Epidermal melanocyte (primary cell): Measurements from ENCODE around the gene WWOX.
A peak's percentile ranks its signal among the peaks of the same experiment; 100 is the strongest.

Source experiments
- DNase-seq: peaks from one replicate; pipeline ENCODE4 v3.0.0; 2011; ENCODE audit warnings: low spot score; ENCODE audit not compliant: insufficient read length

The WWOX gene

GRCh38 chr16:78519896-78520295, 420.4 kb downstream of the WWOX start:
- DNase-seq: no peak

- no peak for DNase-seq
Observed at GRCh38 chr16:78520470-78520869, 421.0 kb downstream of the WWOX start.

- no peak for DNase-seq
Observed at GRCh38 chr16:78522327-78522726, 422.9 kb downstream of the WWOX start.

- no peak for DNase-seq
Observed at GRCh38 chr16:78523212-78523985, 423.9 kb downstream of the WWOX start.

GRCh38 chr16:78524066-78524595, 424.7 kb downstream of the WWOX start:
- no peak for DNase-seq

- no peak for DNase-seq
Observed at GRCh38 chr16:78528265-78528664, 428.8 kb downstream of the WWOX start.

- DNase-seq: no peak
Observed at GRCh38 chr16:78529881-78530280, 430.4 kb downstream of the WWOX start.

GRCh38 chr16:78530283-78530682, 430.8 kb downstream of the WWOX start:
- no peak for DNase-seq

GRCh38 chr16:78535098-78535497, 435.6 kb downstream of the WWOX start:
- no peak for DNase-seq

- no peak for DNase-seq
Observed at GRCh38 chr16:78537511-78537910, 438.1 kb downstream of the WWOX start.

- DNase-seq: no peak
Observed at GRCh38 chr16:78538292-78538691, 438.8 kb downstream of the WWOX start.

- no peak for DNase-seq
Observed at GRCh38 chr16:78538919-78539318, 439.5 kb downstream of the WWOX start.

GRCh38 chr16:78542419-78542818, 443.0 kb downstream of the WWOX start:
- no peak for DNase-seq

GRCh38 chr16:78543023-78543422, 443.6 kb downstream of the WWOX start:
- DNase-seq: peak; percentile 28

GRCh38 chr16:78549366-78549765, 449.9 kb downstream of the WWOX start:
- no peak for DNase-seq

- no peak for DNase-seq
Observed at GRCh38 chr16:78551487-78552085, 452.1 kb downstream of the WWOX start.

GRCh38 chr16:78552106-78552675, 452.7 kb downstream of the WWOX start:
- DNase-seq: no peak

- no peak for DNase-seq
Observed at GRCh38 chr16:78552716-78553115, 453.3 kb downstream of the WWOX start.

GRCh38 chr16:78553268-78554039, 454.0 kb downstream of the WWOX start:
- no peak for DNase-seq

GRCh38 chr16:78556421-78556820, 457.0 kb downstream of the WWOX start:
- DNase-seq: no peak

- no peak for DNase-seq
Observed at GRCh38 chr16:78560997-78561396, 461.5 kb downstream of the WWOX start.

GRCh38 chr16:78562111-78562510, 462.7 kb downstream of the WWOX start:
- no peak for DNase-seq
